GM12801 (cell line): Measurements from ENCODE around the gene PEX11G.

Experiments
- CTCF ChIP-seq: IDR thresholded peaks from one replicate; pipeline ENCODE4 v1.5.1; 2011; ENCODE audit warnings: control low read depth; ENCODE audit not compliant: insufficient read length; ENCODE audit errors: extremely low read depth

The PEX11G gene

GRCh38 chr19:7488736-7489353, at the start of gene PEX11G:
Gene PEX11G (minus strand): TSS chr19:7489035. CDS start chr19:7489010, 25 bp downstream.
- no peak for TF ChIP-seq CTCF

GRCh38 chr19:7535998-7536695, 47.3 kb upstream of the PEX11G start:
- no peak for TF ChIP-seq CTCF

- TF ChIP-seq CTCF = no peak
These were observed 46.5 kb upstream of the PEX11G start, which contains the start of gene PNPLA6 for GRCh38 chr19:7535047-7535997. Gene PNPLA6 (plus strand): TSS chr19:7535717. CDS start chr19:7535789, 72 bp downstream.

GRCh38 chr19:7534531-7535046, 45.8 kb upstream of the PEX11G start:
- TF ChIP-seq CTCF = no peak

GRCh38 chr19:7533925-7534480, 45.2 kb upstream of the PEX11G start:
- no peak for TF ChIP-seq CTCF

- no peak for TF ChIP-seq CTCF
These were observed 44.5 kb upstream of the PEX11G start for GRCh38 chr19:7533281-7533885.
